ENCODE results near the gene TXN. TPM values are rescaled to one million over a fixed set of nuclear protein-coding genes. Genes with fewer than 3 reads are reported as not detected.
"Not testable (repeated sequence)": the region's sequence is repeated elsewhere in the genome, so short reads cannot be mapped to it uniquely, and the experiment has no call there.

The TXN gene
- total RNA-seq, 2 donors from 2014 or later = 90.5 to 92.5 TPM

DNA sequence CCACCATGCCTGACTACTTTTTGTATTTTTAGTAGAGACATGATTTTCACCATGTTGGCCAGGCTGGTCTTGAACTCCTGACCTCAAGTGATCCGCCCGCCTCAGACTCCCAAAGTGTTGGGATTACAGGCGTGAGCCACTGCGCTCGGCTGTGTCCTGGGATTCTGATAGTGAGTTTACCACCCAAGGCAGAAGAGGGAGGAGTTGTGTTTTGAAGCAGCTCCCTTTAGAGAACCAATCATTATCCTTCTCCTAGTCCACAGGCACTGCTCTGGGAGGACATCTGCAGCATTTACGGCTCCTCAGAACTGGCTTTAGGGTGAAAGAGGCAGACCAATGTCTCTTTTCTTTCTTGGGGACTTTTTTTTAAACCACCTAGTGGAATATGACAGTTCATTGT, 54.1 kb downstream of the TXN start:
- no peak overlapping the region for H3K4me3 ChIP-seq
- H3K9me3 ChIP-seq = no peaks in the 10 kb centered on the region
- no peaks in the 10 kb centered on the region for H3K4me1 ChIP-seq
- H3K27ac ChIP-seq = no peak overlapping the region
- no peak for DNase-seq (ENCODE audit: low spot score)
- TF ChIP-seq, protein P1, sequence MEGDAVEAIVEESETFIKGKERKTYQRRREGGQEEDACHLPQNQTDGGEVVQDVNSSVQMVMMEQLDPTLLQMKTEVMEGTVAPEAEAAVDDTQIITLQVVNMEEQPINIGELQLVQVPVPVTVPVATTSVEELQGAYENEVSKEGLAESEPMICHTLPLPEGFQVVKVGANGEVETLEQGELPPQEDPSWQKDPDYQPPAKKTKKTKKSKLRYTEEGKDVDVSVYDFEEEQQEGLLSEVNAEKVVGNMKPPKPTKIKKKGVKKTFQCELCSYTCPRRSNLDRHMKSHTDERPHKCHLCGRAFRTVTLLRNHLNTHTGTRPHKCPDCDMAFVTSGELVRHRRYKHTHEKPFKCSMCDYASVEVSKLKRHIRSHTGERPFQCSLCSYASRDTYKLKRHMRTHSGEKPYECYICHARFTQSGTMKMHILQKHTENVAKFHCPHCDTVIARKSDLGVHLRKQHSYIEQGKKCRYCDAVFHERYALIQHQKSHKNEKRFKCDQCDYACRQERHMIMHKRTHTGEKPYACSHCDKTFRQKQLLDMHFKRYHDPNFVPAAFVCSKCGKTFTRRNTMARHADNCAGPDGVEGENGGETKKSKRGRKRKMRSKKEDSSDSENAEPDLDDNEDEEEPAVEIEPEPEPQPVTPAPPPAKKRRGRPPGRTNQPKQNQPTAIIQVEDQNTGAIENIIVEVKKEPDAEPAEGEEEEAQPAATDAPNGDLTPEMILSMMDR (IDR thresholded peaks at IDR 0.05) = no peak
- no peaks in the 10 kb centered on the region for H3K36me3 ChIP-seq
- no peaks in the 10 kb centered on the region for H3K27me3 ChIP-seq

DNA sequence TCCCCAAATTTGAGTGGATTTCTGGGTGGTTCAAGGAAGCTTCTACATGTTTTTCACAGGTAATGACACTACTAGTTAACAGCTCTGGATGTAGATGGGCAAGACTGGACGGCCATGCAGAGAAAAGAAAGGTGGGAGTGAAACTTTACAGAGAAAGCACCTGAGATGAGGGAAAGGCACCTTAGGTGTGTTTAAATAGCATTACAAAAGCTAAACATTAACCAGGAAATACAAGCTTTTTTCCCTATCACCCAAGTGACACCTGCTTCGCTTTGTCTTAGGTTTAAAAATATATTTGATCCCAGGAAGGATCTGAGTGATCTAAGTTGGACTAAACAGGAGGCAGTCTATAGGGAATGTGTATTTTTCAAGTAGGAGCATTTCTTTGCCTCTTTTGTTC, 56.7 kb downstream of the TXN start:
- TF ChIP-seq, protein P1 (IDR thresholded peaks at IDR 0.05) = no peak
- no peaks in the 10 kb centered on the region for H3K9me3 ChIP-seq
- H3K27me3 ChIP-seq = no peaks in the 10 kb centered on the region
- no peak for DNase-seq (ENCODE audit: low spot score)
- H3K4me3 ChIP-seq = no peak overlapping the region
- H3K36me3 ChIP-seq = no peaks in the 10 kb centered on the region
- no peaks in the 10 kb centered on the region for H3K4me1 ChIP-seq
- no peak overlapping the region for H3K27ac ChIP-seq

DNA sequence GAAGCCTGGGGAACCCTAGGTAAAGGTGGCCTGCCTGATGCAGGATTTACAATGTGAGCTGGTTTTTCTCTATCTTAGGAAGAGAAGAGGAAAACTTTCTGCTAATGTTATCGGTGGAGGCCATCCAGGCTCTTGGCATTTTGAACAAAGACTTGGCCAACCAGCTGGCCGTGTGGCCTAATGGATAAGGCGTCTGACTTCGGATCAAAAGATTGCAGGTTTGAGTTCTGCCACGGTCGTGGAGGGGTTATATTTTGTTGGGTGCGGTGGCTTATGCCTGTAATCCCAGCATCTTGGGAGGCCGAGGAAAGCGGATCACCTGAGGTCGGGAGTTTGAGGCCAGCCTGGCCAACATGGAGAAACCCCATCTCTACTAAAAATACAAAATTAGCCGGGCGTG, 58.0 kb downstream of the TXN start:
- TF ChIP-seq, protein P1 (IDR thresholded peaks at IDR 0.05) = no peak
- no peak for DNase-seq (ENCODE audit: low spot score)
- Histone ChIP-seq H3K27me3 (no peaks in the 10 kb centered on the region), H3K9me3 (no peaks in the 10 kb centered on the region), H3K27ac (no peak overlapping the region), H3K4me1 (no peaks in the 10 kb centered on the region), H3K4me3 (no peak overlapping the region), H3K36me3 (no peaks in the 10 kb centered on the region)

DNA sequence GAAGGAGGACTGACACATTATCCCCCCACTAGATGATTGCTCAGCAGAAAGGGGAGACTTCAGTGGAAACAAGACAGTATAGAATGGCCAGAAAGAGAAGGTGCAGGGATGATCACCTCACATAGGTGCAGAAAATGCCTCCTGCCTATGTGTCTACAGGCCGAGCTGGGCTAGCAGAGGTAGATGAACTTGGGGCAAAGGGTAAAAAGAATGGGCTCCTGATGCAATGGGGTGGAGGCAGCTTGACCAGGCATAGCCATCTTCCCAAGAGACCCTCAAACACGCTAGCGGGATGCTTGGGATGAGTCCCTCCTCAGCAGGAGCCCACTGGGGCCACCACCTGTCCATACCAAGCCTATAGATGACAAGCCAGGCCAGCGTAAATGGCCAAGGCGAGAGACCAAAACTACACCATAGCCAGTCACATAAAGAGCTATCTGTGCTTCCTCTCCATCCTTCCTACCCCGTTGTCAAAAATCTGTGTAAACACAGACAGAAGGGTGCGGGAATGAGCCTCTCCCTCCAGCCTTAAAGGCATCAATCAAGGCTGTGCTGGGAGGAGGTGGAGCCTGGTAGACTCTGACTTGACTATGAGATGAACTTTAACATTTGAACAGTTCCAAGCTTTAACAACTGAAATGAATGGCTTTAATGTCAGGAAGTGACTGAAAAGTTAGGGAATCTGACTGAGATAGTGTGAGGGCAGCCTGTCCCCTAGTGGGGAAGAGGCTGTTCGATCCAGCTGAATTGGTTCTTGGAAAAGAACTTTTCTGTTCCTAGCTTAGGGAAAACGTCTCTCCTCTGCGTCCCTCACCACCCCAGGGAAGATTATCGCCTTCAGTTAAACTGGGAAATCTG, 58.7 kb downstream of the TXN start:
- Histone ChIP-seq H3K9me3 (no peaks in the 10 kb centered on the region), H3K27ac (no peak overlapping the region), H3K4me3 (no peak overlapping the region), H3K4me1 (no peaks in the 10 kb centered on the region), H3K27me3 (no peaks in the 10 kb centered on the region), H3K36me3 (no peaks in the 10 kb centered on the region)
- no peak for DNase-seq (ENCODE audit: low spot score)
- TF ChIP-seq, protein P1 (IDR thresholded peaks at IDR 0.05) = peak in 1 of 2 donors; percentile 64

DNA sequence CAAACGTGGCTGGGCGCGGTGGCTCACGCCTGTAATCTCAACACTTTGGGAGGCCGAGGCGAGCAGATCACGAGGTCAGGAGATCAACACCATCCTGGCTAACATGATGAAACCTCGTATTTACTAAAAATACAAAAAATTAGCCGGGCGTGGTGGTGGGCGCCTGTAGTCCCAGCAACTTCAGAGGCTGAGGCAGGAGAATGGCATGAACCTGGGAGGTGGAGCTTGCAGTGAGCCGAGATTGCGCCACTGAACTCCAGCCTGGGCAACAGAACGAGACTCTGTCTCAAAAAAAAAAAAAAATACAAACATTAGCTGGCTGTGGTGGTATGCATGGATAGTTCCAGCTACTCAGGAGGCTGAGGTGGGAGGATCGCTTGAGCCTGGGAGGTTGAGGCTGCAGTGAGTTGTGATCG, 60.2 kb downstream of the TXN start:
- H3K27ac ChIP-seq; DNase-seq (ENCODE audit: low spot score); H3K36me3 ChIP-seq; H3K9me3 ChIP-seq; H3K4me3 ChIP-seq; H3K27me3 ChIP-seq; H3K4me1 ChIP-seq: not testable (repeated sequence)

Other genes with a start within 250 kb of the TXN start
- gene C9orf152, start 48.3 kb downstream of the TXN start, total RNA-seq = not detected
- gene TXNDC8, start 81.4 kb upstream of the TXN start, total RNA-seq = not detected

Measured in right atrium auricular region (tissue), 2 donors.